ENCODE data around the gene DHPS.
"Not testable (repeated sequence)": the region's sequence is repeated elsewhere in the genome, so short reads cannot be mapped to it uniquely, and the experiment has no call there.

The DHPS gene

GRCh38 chr19:12648088-12648487, 33.6 kb downstream of the DHPS start:
- in situ Hi-C loops (cut with MboI; ENCODE audit: low sequenced_read_pairs): no loop called here

GRCh38 chr19:12647490-12648071, 34.1 kb downstream of the DHPS start:
- in situ Hi-C loops (cut with MboI; ENCODE audit: low sequenced_read_pairs): no loop called here

GRCh38 chr19:12647047-12647446, 34.6 kb downstream of the DHPS start:
- in situ Hi-C loops (cut with MboI; ENCODE audit: low sequenced_read_pairs): no loop called here

- in situ Hi-C loops (cut with MboI; ENCODE audit: low sequenced_read_pairs): no loop called here
Measured at GRCh38 chr19:12646551-12646950, 35.1 kb downstream of the DHPS start.

- in situ Hi-C loops (cut with MboI; ENCODE audit: low sequenced_read_pairs): not testable (repeated sequence)
Measured at GRCh38 chr19:12643716-12644115, 38.0 kb downstream of the DHPS start.

GRCh38 chr19:12642506-12642905, 39.2 kb downstream of the DHPS start:
- in situ Hi-C loops (cut with MboI; ENCODE audit: low sequenced_read_pairs): no loop called here

GRCh38 chr19:12641456-12641855, 40.2 kb downstream of the DHPS start:
- in situ Hi-C loops (cut with MboI; ENCODE audit: low sequenced_read_pairs): no loop called here

- in situ Hi-C loops (cut with MboI; ENCODE audit: low sequenced_read_pairs): no loop called here
Measured at GRCh38 chr19:12639901-12640613, 41.6 kb downstream of the DHPS start.

GRCh38 chr19:12638611-12639182, 43.0 kb downstream of the DHPS start:
- in situ Hi-C loops (cut with MboI; ENCODE audit: low sequenced_read_pairs): no loop called here

- in situ Hi-C loops (cut with MboI; ENCODE audit: low sequenced_read_pairs): no loop called here
Measured at GRCh38 chr19:12636631-12637030, 45.0 kb downstream of the DHPS start.

- in situ Hi-C loops (cut with MboI; ENCODE audit: low sequenced_read_pairs): no loop called here
Measured at GRCh38 chr19:12629215-12629614, 52.5 kb downstream of the DHPS start.

- in situ Hi-C loops (cut with MboI; ENCODE audit: low sequenced_read_pairs): no loop called here
Measured at GRCh38 chr19:12628040-12629022, 53.3 kb downstream of the DHPS start.

GRCh38 chr19:12626958-12627357, 54.7 kb downstream of the DHPS start:
- in situ Hi-C loops (cut with MboI; ENCODE audit: low sequenced_read_pairs): no loop called here

Data from HL-60/S4 treated with retinoic acid at 250 ng/mL for 4 days and 3 days (cell line).